Measurements from ENCODE around the gene VRK2. TPM values are rescaled to one million over a fixed set of nuclear protein-coding genes. Genes with fewer than 3 reads are reported as not detected.
"Not testable (repeated sequence)": the region's sequence is repeated elsewhere in the genome, so short reads cannot be mapped to it uniquely, and the experiment has no call there.

VRK2 gene
- total RNA-seq, 1 donor from 2014 or later = 18.5 TPM

DNA sequence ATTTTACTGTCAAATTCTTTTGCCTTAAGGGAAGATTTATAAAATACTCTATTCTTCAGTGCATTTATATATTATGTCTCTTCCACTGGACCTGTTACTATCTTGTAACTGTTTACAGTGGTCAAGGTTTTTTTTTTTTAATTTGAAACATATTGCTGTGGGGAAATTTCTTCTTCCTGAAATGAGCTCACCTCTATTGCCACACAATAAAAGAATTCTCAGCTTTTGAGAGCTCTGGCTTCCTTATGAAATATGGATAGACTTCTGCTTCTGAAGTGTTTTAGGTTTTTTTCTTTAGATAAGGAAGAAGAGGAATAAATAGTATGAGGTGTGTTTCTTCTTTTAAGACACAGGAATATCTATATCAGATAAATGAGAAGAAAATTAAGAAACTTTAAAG lies 7.7 kb downstream of the VRK2 start:
- no peak for DNase-seq (ENCODE audit: low spot score)

GRCh38 chr2:58055033-58055786 lies 8.6 kb downstream of the VRK2 start:
- no peak for DNase-seq (ENCODE audit: low spot score)

DNA sequence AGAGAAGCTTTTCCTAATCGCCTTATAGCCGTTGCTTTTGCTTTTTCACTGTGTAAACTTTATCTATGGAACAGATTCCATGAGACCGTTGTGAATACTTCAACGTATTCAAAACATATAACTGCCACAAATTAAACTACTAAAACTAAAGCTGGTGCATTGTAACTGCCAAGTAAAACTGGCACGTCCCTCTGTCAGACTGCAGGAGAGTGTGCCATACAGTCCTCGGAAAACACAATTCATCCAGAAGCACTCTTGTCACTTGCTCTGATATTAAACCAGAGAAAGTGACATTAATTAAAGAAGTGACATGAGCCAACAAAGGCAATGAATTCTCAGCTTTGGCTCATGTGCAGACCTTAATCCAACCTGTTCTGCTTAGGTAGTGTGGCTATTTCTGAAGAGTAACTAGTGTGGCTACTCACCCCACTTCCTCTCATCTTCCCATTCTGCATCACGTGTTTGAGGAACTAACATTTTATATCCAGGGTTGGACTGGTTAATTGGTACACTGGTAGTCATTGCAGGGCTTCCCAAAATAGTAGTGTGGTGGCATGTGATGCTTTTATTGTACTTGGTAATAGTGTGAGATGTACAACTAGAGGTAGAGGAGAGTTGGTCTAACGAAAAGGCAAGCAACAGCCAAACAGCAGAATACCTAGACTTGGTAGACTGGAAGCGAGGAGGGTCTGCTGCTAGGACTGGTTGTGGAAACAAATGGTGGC lies 9.7 kb downstream of the VRK2 start:
- peak; percentile 35 for DNase-seq (ENCODE audit: low spot score)

DNA sequence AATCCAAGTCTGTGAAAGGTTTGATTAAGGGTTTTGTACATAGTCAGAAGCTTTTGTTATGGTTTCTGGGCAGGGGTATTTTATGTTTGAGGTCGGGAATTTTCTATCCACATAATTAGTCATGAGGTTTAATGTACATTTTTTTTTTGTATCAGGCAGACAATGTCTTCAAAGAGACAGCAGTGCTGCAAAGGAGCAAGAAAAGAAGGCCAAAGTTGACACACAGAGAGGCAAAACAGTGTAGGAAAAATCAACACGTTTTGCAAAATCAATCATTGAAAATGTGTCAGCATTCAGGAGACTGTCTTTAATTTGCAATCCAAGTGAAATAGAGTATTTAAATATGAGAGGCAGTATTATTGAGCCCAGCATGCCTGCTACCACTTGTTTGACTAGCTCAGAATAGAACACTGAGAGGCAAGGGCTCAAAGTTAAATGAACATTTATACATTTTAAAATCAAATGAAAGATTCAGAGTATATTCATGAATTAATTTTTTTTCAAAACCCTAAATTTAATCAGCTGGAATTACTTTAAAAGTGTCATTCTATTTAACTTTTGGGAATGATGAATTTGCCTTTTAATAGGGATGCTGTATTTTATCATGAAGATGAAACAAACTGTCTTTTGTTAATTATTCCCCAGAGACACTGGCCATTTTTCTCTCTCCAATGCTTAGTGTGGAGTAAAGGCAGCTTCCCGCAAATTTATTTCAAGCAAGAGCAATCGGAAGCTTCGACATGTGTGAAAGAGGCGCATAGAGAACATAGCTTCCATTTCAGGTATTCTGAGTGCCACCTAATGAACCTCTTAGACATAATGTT lies 11.3 kb downstream of the VRK2 start:
- no peak for DNase-seq (ENCODE audit: low spot score)

- DNase-seq (ENCODE audit: low spot score) = peak; percentile 54
These were observed 17.0 kb downstream of the VRK2 start for GRCh38 chr2:58063641-58064040.

DNA sequence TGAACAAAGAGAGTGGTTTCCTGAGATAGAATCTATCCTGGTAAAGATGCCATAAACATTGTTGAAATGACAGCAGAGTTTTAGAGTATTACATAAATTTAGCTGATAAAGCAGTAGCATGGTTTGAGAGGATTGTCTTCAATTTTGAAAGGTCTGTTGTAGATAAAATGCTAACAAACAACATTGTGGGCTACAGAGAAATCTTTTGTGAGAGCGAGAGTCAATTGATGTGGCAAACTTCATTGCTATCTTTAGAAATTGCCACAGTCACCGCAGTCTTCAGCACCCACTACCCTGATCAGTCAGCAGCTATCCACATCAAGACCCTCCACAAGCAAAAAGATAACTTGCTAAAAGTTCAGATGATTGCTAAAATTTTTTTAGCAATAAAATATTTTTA lies 17.5 kb downstream of the VRK2 start:
- no peak for DNase-seq (ENCODE audit: low spot score)

- no peak for DNase-seq (ENCODE audit: low spot score)
These were observed 18.6 kb downstream of the VRK2 start for GRCh38 chr2:58065248-58065647.

- no peak for DNase-seq (ENCODE audit: low spot score)
These were observed 20.4 kb downstream of the VRK2 start for GRCh38 chr2:58067001-58067400.

- DNase-seq (ENCODE audit: low spot score) = no peak
These were observed 24.2 kb downstream of the VRK2 start for GRCh38 chr2:58070765-58071164.

DNA sequence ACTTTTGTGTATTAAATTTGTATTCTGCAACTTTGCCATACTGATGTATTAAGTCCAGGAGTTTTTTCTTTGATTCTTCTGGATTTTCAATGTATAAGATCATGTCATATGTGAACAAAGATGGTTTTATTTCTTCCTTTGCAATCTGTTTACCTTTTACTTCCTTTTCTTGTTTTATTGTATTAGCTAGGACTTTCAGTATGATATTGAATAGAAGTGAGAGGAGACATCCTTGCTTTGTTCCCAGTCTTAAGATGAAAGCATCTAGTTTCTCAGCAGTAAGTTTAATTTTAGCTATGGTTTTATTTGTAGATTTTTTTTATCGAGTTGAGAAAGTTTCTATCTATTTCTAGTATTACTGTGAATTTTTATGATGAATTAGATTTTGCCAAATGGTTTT lies 25.5 kb downstream of the VRK2 start:
- DNase-seq (ENCODE audit: low spot score) = no peak

DNA sequence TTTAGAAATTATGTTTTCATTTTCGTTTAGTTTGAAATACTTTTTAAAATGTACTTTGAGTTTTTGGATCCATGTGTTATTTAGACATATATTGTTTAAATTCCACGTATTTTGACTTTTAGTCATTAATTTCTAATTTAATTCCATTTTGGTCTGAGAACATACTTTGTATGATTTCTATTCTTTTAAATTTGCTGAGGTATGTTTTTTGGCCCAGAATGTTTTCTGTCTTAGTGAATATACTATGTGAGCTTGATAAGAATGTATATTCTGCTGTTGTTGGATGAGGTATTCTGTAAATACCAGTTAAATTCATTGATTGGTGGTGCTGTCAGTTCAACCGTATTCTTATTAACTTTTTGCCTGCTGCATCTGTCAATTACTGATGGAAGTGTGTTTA lies 26.4 kb downstream of the VRK2 start:
- no peak for DNase-seq (ENCODE audit: low spot score)

GRCh38 chr2:58073751-58074150 lies 27.1 kb downstream of the VRK2 start:
- DNase-seq (ENCODE audit: low spot score) = no peak

DNA sequence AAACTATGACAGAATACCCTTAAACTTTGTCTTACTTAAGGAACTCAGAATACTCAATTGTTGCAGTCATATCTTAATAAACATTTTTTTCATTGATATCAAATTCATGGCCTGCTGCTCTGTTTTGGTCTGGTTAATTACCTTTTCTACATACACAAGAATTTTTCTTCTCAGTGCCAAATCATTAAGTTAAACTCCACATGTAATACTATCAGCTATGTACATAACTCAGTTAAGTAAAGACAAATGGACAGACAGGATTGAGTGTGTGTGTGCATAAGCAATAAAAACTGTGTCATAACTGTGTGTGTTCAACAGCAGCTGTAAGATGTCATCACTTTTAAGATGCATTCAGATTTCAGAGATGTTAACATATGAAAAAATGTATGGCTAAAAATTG lies 34.4 kb downstream of the VRK2 start:
- DNase-seq (ENCODE audit: low spot score) = peak; percentile 4

DNA sequence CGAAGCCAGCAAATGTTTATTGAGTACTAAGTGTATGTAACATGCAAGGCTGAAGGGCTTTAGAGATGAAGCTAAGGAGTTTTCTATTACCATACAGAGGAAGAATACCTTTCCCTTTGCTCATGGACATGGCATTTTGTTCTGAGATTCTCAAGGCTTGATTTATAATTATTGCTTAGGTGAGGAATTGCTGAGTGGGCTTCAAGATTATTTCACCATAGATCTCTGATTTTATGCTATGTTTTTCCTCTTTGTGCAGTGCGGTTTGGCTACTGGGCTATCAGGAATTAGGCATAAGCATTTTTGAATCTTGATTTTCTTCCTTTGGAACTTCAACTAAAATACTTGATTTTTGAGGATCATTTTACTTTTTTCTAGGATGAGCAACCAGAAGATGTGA lies 42.5 kb downstream of the VRK2 start:
- DNase-seq (ENCODE audit: low spot score) = no peak

GRCh38 chr2:58092772-58093171 lies 46.2 kb downstream of the VRK2 start:
- not testable (repeated sequence) for DNase-seq (ENCODE audit: low spot score)

DNA sequence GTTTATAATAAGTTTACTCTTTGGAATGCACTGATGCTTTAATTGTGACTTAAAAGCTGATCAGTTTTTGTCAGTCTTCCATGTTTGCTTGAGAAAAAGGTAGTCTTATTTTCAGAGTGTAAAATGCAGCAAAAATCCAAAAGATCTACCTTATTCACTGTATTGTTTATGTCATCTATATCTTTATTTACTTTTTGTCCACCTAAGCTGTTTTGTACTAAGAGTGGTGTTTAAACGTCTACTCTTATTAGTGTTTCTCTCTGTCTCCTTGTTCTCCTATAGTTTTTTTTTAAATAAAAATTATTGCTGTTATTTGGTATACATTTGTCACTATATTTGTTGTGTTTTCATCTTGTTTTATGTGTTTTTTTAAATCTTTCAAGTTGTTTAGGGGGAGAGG lies 50.4 kb downstream of the VRK2 start:
- no peak for DNase-seq (ENCODE audit: low spot score)

GRCh38 chr2:58098254-58099095 lies 51.9 kb downstream of the VRK2 start:
- no peak for DNase-seq (ENCODE audit: low spot score)

- no peak for DNase-seq (ENCODE audit: low spot score)
These were observed 52.6 kb downstream of the VRK2 start for GRCh38 chr2:58099096-58099769.

- DNase-seq (ENCODE audit: low spot score) = no peak
These were observed 54.9 kb downstream of the VRK2 start for GRCh38 chr2:58101500-58101899.

DNA sequence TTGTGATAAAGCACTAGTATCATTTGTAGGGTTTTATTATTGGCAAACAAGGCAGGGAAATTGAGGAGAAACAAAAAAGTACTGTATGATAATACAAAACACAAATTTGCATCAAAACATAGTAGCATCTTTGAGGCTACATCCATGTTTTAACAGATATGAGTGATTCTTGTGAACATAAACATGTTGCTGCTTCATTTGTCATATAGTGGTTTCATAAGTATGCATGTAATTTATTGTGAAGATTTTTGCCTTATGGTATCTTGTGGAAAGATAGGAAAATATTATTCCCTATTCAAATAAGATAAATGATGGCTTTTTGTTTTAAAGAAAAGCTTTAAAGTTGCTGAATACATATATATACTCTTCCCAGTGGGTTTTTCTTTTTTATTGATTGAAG lies 60.3 kb downstream of the VRK2 start:
- peak; percentile 13 for DNase-seq (ENCODE audit: low spot score)

Measured in umbilical cord (tissue), 2 donors.